ENCODE measurements around the gene SMCR8. TPM values are rescaled to one million over a fixed set of nuclear protein-coding genes. Genes with fewer than 3 reads are reported as not detected.

Gene SMCR8
- total and polyA plus RNA-seq, 4 donors = 0.76 to 9.7 (median 6.1) TPM

DNA sequence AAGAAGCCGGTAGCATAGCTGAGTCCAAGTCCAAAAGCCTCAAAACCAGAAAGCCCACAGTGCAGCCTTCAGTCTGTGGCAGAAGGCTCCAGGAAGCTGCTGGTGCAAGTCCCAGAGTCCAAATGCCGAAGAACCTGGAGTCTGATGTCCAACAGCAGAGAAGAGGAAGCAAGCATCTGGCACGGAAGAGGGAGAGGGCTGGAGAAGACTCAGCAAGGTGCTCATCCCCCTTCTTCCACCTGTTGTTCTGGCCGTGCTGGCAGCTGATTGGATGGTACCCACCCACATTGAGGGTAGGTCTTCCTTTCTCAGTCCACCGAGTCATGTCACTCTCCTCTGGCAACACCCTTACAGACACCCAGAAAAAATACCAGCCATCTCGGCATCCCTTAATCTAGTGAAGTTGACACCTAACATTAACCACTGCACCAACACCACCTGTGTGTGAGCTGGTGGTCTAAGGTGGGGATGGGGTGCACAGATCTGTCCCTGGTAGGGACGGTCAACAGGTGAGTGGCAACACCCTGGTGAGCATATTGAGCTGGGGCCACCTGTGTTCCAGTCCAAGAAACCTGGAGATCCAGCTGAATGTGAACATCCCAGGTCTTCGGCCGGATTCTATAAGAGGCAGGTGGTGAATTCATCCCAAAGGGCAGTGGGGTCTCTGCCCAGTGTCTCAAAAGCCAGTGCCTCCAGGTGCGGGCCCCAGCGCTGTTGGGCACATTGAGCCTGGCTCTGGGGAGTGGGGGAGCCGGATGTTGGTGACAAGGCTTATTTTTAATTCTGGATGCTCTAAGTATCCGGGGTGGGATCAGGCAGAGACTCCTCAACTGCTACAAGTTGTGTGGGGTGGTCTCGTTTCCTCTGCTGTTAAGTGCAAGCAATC is 44.8 kb upstream of the SMCR8 start:
- H3K27ac ChIP-seq (ENCODE audit: low read depth in 1 of 2, low read length in 2 of 2) = no peak overlapping the region
- no peaks in the 10 kb centered on the region for H3K4me1 ChIP-seq (ENCODE audit: control insufficient read depth in 4 of 4, insufficient read depth in 4 of 4, low read length in 3 of 4)
- peaks cover 0 to 16% (median 5%) of the 10 kb centered on the region in 4 donors for H3K36me3 ChIP-seq (ENCODE audit: control insufficient read depth in 4 of 4, insufficient read depth in 3 of 4, low read depth in 1 of 4, low read length in 3 of 4)
- 86% methylated on average over 14 of the region's 14 CpGs for WGBS
- no peak overlapping the region for H3K4me3 ChIP-seq (ENCODE audit: low read depth in 1 of 3, low read length in 3 of 3)
- H3K9me3 ChIP-seq (ENCODE audit: control insufficient read depth in 4 of 4, low read length in 3 of 4) = no peaks in the 10 kb centered on the region
- no peak for DNase-seq (ENCODE audit: low spot score)
- TF ChIP-seq RAD21 (IDR thresholded peaks at IDR 0.05) = no peak
- TF ChIP-seq GABPA (IDR thresholded peaks at IDR 0.05 in 1 of 2, conservative IDR thresholded peaks at IDR 0.05 in 1 of 2) = no peak
- no peak for TF ChIP-seq JUND (IDR thresholded peaks at IDR 0.05)
- TF ChIP-seq RXRA (IDR thresholded peaks at IDR 0.05) = no peak
- TF ChIP-seq FOXA2 (IDR thresholded peaks at IDR 0.05) = no peak
- TF ChIP-seq, protein P1, sequence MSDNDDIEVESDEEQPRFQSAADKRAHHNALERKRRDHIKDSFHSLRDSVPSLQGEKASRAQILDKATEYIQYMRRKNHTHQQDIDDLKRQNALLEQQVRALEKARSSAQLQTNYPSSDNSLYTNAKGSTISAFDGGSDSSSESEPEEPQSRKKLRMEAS (IDR thresholded peaks at IDR 0.05) = no peak
- no peak for TF ChIP-seq NR2F2 (IDR thresholded peaks at IDR 0.05)
- TF ChIP-seq, protein P2, sequence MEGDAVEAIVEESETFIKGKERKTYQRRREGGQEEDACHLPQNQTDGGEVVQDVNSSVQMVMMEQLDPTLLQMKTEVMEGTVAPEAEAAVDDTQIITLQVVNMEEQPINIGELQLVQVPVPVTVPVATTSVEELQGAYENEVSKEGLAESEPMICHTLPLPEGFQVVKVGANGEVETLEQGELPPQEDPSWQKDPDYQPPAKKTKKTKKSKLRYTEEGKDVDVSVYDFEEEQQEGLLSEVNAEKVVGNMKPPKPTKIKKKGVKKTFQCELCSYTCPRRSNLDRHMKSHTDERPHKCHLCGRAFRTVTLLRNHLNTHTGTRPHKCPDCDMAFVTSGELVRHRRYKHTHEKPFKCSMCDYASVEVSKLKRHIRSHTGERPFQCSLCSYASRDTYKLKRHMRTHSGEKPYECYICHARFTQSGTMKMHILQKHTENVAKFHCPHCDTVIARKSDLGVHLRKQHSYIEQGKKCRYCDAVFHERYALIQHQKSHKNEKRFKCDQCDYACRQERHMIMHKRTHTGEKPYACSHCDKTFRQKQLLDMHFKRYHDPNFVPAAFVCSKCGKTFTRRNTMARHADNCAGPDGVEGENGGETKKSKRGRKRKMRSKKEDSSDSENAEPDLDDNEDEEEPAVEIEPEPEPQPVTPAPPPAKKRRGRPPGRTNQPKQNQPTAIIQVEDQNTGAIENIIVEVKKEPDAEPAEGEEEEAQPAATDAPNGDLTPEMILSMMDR (IDR thresholded peaks at IDR 0.05; ENCODE audit: low read depth, low read length, missing input control) = no peak
- TF ChIP-seq HNF4G (IDR thresholded peaks at IDR 0.05) = no peak
- TF ChIP-seq YY1 (IDR thresholded peaks at IDR 0.05) = no peak
- no peak for TF ChIP-seq SP1 (IDR thresholded peaks at IDR 0.05)
- no peak for TF ChIP-seq HNF4A (conservative IDR thresholded peaks at IDR 0.05)
- no peak for TF ChIP-seq EGR1 (IDR thresholded peaks at IDR 0.05; ENCODE audit: low read depth in 2 of 2)
- TF ChIP-seq, protein P3, sequence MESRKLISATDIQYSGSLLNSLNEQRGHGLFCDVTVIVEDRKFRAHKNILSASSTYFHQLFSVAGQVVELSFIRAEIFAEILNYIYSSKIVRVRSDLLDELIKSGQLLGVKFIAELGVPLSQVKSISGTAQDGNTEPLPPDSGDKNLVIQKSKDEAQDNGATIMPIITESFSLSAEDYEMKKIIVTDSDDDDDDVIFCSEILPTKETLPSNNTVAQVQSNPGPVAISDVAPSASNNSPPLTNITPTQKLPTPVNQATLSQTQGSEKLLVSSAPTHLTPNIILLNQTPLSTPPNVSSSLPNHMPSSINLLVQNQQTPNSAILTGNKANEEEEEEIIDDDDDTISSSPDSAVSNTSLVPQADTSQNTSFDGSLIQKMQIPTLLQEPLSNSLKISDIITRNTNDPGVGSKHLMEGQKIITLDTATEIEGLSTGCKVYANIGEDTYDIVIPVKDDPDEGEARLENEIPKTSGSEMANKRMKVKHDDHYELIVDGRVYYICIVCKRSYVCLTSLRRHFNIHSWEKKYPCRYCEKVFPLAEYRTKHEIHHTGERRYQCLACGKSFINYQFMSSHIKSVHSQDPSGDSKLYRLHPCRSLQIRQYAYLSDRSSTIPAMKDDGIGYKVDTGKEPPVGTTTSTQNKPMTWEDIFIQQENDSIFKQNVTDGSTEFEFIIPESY (IDR thresholded peaks at IDR 0.05) = no peak
- no peak for TF ChIP-seq TAF1 (conservative IDR thresholded peaks at IDR 0.05)
- TF ChIP-seq, protein P4, sequence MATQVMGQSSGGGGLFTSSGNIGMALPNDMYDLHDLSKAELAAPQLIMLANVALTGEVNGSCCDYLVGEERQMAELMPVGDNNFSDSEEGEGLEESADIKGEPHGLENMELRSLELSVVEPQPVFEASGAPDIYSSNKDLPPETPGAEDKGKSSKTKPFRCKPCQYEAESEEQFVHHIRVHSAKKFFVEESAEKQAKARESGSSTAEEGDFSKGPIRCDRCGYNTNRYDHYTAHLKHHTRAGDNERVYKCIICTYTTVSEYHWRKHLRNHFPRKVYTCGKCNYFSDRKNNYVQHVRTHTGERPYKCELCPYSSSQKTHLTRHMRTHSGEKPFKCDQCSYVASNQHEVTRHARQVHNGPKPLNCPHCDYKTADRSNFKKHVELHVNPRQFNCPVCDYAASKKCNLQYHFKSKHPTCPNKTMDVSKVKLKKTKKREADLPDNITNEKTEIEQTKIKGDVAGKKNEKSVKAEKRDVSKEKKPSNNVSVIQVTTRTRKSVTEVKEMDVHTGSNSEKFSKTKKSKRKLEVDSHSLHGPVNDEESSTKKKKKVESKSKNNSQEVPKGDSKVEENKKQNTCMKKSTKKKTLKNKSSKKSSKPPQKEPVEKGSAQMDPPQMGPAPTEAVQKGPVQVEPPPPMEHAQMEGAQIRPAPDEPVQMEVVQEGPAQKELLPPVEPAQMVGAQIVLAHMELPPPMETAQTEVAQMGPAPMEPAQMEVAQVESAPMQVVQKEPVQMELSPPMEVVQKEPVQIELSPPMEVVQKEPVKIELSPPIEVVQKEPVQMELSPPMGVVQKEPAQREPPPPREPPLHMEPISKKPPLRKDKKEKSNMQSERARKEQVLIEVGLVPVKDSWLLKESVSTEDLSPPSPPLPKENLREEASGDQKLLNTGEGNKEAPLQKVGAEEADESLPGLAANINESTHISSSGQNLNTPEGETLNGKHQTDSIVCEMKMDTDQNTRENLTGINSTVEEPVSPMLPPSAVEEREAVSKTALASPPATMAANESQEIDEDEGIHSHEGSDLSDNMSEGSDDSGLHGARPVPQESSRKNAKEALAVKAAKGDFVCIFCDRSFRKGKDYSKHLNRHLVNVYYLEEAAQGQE (IDR thresholded peaks at IDR 0.05) = no peak
- no peak for TF ChIP-seq FOXA1 (IDR thresholded peaks at IDR 0.05)
- no peak overlapping the region for H3K9ac ChIP-seq (ENCODE audit: low read depth in 1 of 2, low read length in 2 of 2)
- no peaks in the 10 kb centered on the region for H3K27me3 ChIP-seq (ENCODE audit: control insufficient read depth in 4 of 4, insufficient read depth in 4 of 4, low read length in 3 of 4)

Data from liver (tissue), 9 donors.